ENCODE results near the gene ACTR10.

GRCh38 chr14:58245562-58245961 is 45.6 kb downstream of the ACTR10 start:
- TF ChIP-seq CTCF (IDR thresholded peaks at IDR 0.05; ENCODE audit: poor library complexity): no peak
- TF ChIP-seq EZH2 (IDR thresholded peaks at IDR 0.05; ENCODE audit: borderline replicate concordance): no peak

All from hepatocyte (in vitro differentiated cells).